Psoas muscle (tissue), 8 donors: ENCODE results near the gene TRMT44. TPM values are rescaled to one million over a fixed set of nuclear protein-coding genes. Genes with fewer than 3 reads are reported as not detected.

ENCODE experiments used
- ATAC-seq, 4 donors: fragments of 200-7000 bp; cut with Tn5 transposase; one replicate each; pipeline ENCODE4 v1.9.1; 2020; ENCODE audit warnings: moderate library complexity in 3 of 4, mild to moderate bottlenecking in 2 of 4
- DNase-seq, 2 donors: peaks; one replicate each; pipeline ENCODE4 v3.0.0-alpha.2; 2020
- H3K27ac ChIP-seq: fragments of 200-600 bp; one replicate; pipeline ENCODE4 v1.8.0; 2022
- H3K27me3 ChIP-seq, 3 donors: fragments of 200-600 bp in 1 of 3; one replicate each; pipeline versions ENCODE4 v1.6.1 to v1.8.0; 2013 to 2022; ENCODE audit warnings: low read length in 2 of 3, mild to moderate bottlenecking in 2 of 3, moderate library complexity in 1 of 3; ENCODE audit not compliant: insufficient read depth in 3 of 3
- H3K36me3 ChIP-seq, 2 donors: fragments of 200-600 bp in 1 of 2; one replicate each; pipeline versions ENCODE4 v1.6.1 to v1.8.0; 2013 to 2022; ENCODE audit warnings: low read depth in 1 of 2, mild to moderate bottlenecking in 1 of 2, moderate library complexity in 1 of 2; ENCODE audit not compliant: insufficient read depth in 1 of 2
- H3K4me1 ChIP-seq: fragments of 200-600 bp; one replicate; pipeline ENCODE4 v1.8.0; 2022
- H3K4me3 ChIP-seq: fragments of 200-600 bp; one replicate; pipeline ENCODE4 v1.8.0; 2022; ENCODE audit warnings: mild to moderate bottlenecking
- H3K9me3 ChIP-seq: fragments of 200-600 bp; one replicate; pipeline ENCODE4 v1.8.0; 2022
- WGBS, 3 donors: extraction: QIAGEN DNeasy Blood & Tissue Kit; methylation state at CpG; one replicate each; pipeline versions ENCODE4 v1.1.6 to v1.1.7; 2013; 5-methylcytosine and 5-hydroxymethylcytosine counted together
- intact Hi-C, 2 donors: fragments of 100-400 bp; cut with DNase I; formaldehyde crosslinking; loops; one replicate each; pipeline versions ENCODE4 v1.11.0 to v1.14.2; 2022
- polyA plus RNA-seq, 3 donors: library from polyadenylated mRNA; stranded (reverse); fragments of 200-250 nt; gene quantifications; one replicate each; pipeline ENCODE4 v1.2.3, GENCODE V29; 2013
- total RNA-seq, 4 donors: library from RNA; stranded (reverse); fragmentation: NEBNext Ultra II Directional in 2 of 4; extraction: Animal tissue kit (Norgen Biotek cat#: 25700) in 2 of 4; gene quantifications; one replicate each; pipeline versions ENCODE4 v1.2.1 to v1.2.4, GENCODE V29; 2021 to 2023
- TF ChIP-seq, protein P1 (sequence below): fragments of 200-600 bp; IDR thresholded peaks from one replicate; pipeline ENCODE4 v1.8.0; 2022; ENCODE audit warnings: antibody characterized with exemption
- donor health status: healthy with polysubstance abuse.
- donor health status: DM: no; HTN: no; CAD: no; lungs with moderate emphysema.
- donor health status: Bipolar disorder and iron deficiency.
- donor health status: healthy.
- donor health status: DM: yes; HTN: yes; CAD: no.
- donor health status: DM: no; HTN: no; CAD: no.
- donor health status: DM: no; HTN: no; CAD: no.
- donor health status: DM: yes; HTN: yes; CAD: no.

TRMT44 gene
- total and polyA plus RNA-seq, 7 donors = 3.4 to 9.1 (median 5.4) TPM

DNA sequence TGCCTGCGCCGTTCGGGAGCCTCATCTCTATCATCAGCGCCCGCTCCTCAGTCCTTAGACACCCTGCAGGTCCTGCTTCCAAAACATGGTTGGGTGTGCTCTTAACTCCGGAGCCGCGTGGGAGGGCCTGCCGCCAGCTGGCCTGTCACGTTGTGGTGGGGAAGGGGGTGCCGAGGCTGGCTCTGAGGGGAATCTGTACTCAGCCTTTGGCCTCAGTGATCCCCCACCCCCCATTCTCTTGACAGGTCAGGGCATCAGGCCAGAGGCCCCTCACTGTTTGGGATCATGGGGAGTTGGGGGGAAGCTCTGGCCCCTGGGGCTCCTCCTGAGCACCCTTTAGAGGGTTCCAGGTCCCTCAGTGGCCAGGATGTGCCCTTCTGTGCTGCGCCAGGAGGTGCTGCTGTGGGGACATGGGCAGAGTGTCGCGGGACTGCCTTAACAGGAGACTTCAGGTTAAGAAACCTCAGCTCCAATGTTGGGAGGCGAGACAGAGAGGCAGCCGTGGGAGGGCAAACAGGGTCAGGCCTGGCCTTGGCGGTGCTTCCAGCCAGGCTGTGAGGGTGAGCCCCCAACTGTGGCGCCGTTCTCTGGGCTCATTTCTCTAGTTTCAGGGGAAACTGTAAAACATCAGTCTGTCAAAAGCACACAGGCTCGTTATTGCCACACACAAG is 33.5 kb downstream of the TRMT44 start:
- 70 to 77% (median 72%) methylated on average over 20 of the region's 20 CpGs for WGBS, 3 donors
- Histone ChIP-seq H3K36me3 (peaks cover 0 to 50% of the 10 kb centered on the region in 2 donors), H3K4me3 (no peak overlapping the region), H3K27ac (no peak overlapping the region), H3K9me3 (no peaks in the 10 kb centered on the region), H3K4me1 (no peaks in the 10 kb centered on the region), H3K27me3 (no peaks in the 10 kb centered on the region)
- DNase-seq = no peak
- intact Hi-C loops = loop anchor here in 1 of 2 donors (10.0 kb wide), 1 partner anchor 441 kb away; no protein-coding TSS in a partner anchor
- TF ChIP-seq, protein P1, sequence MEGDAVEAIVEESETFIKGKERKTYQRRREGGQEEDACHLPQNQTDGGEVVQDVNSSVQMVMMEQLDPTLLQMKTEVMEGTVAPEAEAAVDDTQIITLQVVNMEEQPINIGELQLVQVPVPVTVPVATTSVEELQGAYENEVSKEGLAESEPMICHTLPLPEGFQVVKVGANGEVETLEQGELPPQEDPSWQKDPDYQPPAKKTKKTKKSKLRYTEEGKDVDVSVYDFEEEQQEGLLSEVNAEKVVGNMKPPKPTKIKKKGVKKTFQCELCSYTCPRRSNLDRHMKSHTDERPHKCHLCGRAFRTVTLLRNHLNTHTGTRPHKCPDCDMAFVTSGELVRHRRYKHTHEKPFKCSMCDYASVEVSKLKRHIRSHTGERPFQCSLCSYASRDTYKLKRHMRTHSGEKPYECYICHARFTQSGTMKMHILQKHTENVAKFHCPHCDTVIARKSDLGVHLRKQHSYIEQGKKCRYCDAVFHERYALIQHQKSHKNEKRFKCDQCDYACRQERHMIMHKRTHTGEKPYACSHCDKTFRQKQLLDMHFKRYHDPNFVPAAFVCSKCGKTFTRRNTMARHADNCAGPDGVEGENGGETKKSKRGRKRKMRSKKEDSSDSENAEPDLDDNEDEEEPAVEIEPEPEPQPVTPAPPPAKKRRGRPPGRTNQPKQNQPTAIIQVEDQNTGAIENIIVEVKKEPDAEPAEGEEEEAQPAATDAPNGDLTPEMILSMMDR = no peak
- no peak for ATAC-seq

DNA sequence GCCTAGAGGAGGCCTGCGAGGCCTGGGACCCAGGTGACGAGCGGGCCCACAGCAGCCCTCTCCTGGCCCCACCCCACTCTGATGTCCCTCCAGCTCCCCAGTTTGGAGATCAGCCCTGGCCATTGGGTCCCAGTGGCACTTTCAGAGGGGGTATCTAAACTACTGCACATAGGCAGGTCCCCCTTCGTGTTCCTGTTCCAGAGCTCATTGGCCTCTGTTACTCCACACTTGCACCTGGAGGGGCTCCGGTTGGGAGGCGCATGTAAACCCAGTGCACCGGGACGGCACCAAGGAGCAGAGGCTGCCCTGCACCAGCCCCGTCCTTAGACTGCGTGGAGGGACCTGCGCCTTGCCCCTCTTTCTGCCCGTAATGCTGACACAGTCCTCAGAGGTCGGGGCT is 34.3 kb downstream of the TRMT44 start:
- WGBS, 3 donors = 93 to 94% (median 94%) methylated on average over 13 of the region's 13 CpGs
- H3K36me3 ChIP-seq = peaks cover 0 to 44% of the 10 kb centered on the region in 2 donors
- intact Hi-C loops = loop anchor here in 1 of 2 donors (10.0 kb wide), 1 partner anchor 440 kb away; no protein-coding TSS in a partner anchor

DNA sequence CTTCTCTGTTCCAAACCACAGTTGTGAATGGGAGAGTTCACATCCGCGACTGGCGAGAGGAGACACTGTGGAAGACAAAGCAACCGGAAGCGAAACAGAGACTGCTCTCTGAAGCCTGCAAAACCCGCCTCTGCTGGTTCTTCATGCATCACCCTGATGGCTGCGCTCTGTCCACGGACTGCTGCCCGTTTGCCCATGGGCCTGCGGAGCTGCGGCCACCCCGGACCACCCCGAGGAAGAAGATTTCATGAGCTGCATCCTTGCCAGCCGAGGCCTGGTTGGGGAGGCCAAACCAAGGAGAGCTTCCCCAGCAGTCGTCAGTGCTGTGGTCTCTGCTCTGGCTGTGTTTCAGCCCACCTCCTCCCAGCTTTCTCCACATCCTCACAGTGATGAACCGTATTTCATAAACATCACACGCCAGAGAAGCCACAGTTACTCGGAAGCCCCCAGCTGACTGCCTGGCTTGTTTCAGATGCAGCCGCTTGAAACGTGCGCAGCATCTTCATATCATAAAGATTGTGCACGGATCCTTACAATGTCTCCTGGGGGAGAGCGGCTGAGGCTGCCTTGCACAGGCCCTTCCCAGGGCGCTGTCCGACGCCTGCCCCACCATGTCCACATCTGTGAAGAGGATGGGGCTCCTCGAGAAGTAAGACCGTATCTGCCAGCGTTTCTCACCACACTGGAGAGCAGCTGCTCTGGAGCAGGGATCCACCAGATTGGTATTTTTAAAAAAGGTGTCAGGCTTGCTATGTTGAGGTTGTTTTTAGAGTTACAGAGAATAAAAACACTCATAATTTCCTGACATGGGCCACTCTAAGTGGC is 35.4 kb downstream of the TRMT44 start:
- intact Hi-C loops = loop anchor here in 1 of 2 donors (10.0 kb wide), 1 partner anchor 439 kb away; no protein-coding TSS in a partner anchor
- Histone ChIP-seq H3K27ac (no peak overlapping the region), H3K36me3 (peaks cover 0 to 36% of the 10 kb centered on the region in 2 donors), H3K27me3 (no peaks in the 10 kb centered on the region), H3K4me3 (no peak overlapping the region), H3K4me1 (no peaks in the 10 kb centered on the region), H3K9me3 (no peaks in the 10 kb centered on the region)
- DNase-seq (no peak), ATAC-seq (no peak)
- WGBS, 3 donors = 89% methylated on average over 29 of the region's 29 CpGs
- TF ChIP-seq, protein P1 = no peak

More for the DNA sequence above, 34.3 kb downstream of the TRMT44 start:
- DNase-seq (no peak), ATAC-seq (no peak)
- Histone ChIP-seq H3K4me1 (no peaks in the 10 kb centered on the region), H3K9me3 (no peaks in the 10 kb centered on the region), H3K27ac (no peak overlapping the region), H3K4me3 (no peak overlapping the region), H3K27me3 (no peaks in the 10 kb centered on the region)
- TF ChIP-seq, protein P1 = no peak

DNA sequence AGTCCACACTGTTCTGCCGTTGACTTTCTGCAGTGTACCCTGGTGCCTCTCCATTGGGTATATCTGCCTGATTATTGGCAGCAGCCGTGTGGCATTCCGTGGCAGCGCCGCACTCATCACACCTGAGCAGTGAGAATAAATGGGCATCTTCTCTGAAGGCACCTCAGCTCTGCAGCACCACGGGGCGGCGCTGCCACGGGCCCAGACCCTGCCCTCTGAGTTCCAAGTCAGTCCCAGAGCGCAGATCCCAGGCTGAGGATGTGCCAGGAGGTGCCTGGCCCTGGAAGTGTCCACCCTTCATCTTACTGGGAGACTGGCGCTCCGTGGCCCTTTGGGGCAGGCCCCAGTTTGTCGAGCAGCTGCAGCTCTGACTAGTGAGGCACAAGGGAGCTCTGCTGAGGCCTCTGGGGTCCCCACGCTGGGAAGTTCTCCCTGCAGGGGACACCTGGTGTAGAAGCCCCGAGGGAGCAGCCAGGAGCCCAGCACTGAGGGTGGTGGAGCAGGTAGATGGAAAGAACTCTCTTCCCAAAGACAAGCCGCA is 36.6 kb downstream of the TRMT44 start:
- intact Hi-C loops = loop anchor here in 1 of 2 donors (10.0 kb wide), 1 partner anchor 438 kb away; no protein-coding TSS in a partner anchor
- H3K4me1 ChIP-seq = no peaks in the 10 kb centered on the region
- no peak overlapping the region for H3K27ac ChIP-seq
- no peak for DNase-seq
- 90 to 93% (median 92%) methylated on average over 16 of the region's 16 CpGs for WGBS, 3 donors
- H3K27me3 ChIP-seq = no peaks in the 10 kb centered on the region
- no peak overlapping the region for H3K4me3 ChIP-seq
- TF ChIP-seq, protein P1 = no peak
- H3K9me3 ChIP-seq = no peaks in the 10 kb centered on the region
- H3K36me3 ChIP-seq = peaks cover 0 to 27% of the 10 kb centered on the region in 2 donors
- ATAC-seq = no peak
